VCaP (cell line): ENCODE data around the gene DUSP19.

ENCODE experiments used
- H3K27ac ChIP-seq: fragments of 450-650 bp; 2 replicates; pipeline ENCODE4 v1.5.1; 2017
- TF ChIP-seq, protein P1 (sequence below): fragments of 450-650 bp; conservative IDR thresholded peaks from 2 replicates; pipeline ENCODE4 v1.5.1; 2017; ENCODE audit warnings: mild to moderate bottlenecking, moderate library complexity

The DUSP19 gene

DNA sequence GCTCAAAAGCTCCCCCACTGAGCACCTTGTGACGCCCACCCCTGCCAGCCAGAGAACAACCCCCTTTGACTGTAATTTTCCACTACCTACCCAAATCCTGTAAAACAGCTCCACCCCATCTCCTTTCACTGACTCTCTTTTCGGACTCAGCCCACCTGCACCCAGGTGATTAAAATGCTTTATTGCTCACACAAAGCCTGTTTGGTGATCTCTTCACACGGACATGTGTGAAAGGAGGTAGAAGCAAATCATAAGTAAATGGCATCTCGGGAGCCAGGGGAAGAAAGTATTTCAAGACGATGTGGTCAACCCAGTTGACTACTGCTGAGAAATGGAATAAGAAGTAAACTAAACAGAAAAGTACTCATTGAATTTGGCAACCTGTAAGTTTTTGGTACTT lies 29.1 kb upstream of the DUSP19 start:
- TF ChIP-seq, protein P1, sequence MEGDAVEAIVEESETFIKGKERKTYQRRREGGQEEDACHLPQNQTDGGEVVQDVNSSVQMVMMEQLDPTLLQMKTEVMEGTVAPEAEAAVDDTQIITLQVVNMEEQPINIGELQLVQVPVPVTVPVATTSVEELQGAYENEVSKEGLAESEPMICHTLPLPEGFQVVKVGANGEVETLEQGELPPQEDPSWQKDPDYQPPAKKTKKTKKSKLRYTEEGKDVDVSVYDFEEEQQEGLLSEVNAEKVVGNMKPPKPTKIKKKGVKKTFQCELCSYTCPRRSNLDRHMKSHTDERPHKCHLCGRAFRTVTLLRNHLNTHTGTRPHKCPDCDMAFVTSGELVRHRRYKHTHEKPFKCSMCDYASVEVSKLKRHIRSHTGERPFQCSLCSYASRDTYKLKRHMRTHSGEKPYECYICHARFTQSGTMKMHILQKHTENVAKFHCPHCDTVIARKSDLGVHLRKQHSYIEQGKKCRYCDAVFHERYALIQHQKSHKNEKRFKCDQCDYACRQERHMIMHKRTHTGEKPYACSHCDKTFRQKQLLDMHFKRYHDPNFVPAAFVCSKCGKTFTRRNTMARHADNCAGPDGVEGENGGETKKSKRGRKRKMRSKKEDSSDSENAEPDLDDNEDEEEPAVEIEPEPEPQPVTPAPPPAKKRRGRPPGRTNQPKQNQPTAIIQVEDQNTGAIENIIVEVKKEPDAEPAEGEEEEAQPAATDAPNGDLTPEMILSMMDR = no peak
- H3K27ac ChIP-seq = no peak overlapping the region

DNA sequence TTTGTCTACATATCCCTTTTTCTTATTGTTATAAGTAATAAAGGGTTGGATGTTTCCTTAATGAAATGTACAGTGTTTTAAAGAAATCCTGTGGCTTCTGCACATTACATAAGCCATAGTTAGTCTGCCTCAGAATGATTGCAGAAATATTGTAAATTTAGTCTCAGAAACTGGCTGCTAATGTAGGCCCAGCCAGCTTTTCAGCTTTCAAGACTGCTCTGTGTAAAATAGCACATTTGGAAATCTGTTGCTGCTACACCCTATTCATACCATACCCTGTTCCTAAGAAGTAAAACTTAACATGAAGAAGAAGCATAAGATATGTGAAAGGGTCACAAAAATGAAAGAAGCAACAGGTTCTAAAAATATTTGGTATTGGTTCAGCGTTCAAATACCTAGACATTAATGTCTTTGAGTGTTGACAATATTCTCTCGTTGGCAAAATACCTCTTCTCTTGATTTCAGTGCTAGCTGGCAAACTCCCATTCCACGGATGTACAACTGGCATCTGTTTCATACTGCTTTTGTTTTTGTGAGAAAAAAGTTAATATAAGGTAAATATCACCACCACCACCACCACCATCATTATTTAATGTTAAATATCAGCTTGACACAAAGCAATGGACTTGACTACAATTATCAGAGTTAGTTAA lies 21.1 kb upstream of the DUSP19 start:
- H3K27ac ChIP-seq = no peak overlapping the region
- TF ChIP-seq, protein P1 = no peak

DNA sequence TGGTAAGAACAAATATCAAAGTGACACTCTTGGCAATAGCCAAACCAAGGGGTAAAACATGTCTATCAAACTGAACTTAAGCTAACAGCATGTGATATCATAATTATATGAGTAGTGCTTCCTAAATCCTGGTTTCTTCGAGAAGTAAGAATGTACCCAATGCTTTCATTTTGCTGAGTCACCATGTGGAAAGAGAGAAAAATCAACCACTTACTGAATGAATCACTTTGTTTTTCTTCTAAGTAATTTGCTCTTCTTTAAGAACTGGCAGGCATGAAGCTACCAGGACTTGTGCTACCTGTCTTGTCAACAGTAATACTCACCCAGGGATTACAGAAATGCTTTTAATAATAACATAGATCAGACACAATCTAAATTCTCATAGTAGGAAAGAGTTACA lies 19.0 kb upstream of the DUSP19 start:
- H3K27ac ChIP-seq = no peak overlapping the region
- TF ChIP-seq, protein P1 = no peak

DNA sequence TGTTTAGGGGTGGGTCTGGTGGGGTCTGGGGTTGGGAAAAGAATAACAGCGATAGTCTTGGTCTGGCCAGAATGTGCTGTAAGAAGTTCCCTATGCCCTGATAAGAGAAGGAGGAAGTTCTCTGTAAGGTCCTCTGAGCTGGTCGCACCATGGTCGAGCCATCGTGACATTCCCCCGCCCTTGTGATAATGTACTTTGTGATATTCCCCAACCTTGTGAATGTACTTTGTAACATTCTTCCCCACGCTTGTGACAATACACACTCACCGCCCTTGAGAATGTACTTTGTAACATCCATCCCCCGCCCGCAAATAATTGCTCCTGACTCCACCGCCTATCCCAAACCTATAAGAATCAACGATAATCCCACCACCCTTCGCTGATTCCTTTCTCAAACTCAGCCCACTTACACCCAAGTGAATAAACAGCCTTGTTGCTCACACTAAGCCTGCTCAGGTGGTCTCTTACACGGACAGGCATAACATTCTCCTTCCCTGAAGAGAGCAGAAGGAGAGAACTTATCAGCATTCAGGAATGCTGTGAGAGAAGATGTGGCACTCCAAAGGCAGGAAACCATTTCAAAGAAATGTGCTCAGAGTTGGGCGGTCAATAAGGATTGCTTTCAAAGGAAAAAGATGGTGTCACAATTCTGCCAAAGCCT lies 17.8 kb upstream of the DUSP19 start:
- H3K27ac ChIP-seq = no peak overlapping the region
- TF ChIP-seq, protein P1 = no peak

DNA sequence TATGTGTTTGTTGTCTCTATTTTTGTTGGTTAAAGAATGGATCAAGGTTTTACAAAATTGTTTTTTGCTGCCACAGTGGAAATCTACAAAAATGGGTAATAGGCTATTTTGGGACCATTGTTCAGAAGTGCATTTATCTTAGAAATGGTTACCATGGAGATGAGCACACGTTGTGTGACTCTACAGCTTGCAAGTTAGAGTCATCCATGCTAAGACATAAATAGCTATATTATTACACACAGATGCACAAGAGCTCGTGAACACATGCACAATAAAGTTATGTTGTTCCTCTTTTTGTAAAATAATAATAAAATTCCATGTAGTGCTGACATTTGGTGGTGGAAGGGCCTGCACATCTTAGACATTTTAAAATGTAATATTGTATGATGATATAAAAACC lies 15.5 kb upstream of the DUSP19 start:
- TF ChIP-seq, protein P1 = no peak
- no peak overlapping the region for H3K27ac ChIP-seq

DNA sequence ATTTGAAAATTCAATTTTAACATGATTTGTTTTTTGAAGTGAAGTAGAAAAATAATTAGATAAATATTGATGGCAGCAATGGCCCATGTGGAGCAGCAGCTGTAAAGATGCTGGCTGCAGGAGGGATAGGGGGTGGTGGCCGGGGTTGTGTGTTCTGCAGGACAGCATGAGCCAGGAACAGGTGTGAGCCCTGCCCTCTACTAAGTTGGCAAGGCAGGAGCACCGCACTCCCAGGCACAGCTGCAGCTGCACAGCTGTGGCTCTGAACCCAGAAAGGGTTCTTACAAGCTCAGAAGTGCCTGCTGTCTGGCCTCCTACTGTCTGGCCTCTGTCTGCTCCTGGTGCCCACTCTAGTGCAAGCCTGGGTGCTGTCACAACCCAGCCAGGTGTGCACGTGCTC lies 10.0 kb upstream of the DUSP19 start:
- no peak overlapping the region for H3K27ac ChIP-seq
- TF ChIP-seq, protein P1 = no peak

DNA sequence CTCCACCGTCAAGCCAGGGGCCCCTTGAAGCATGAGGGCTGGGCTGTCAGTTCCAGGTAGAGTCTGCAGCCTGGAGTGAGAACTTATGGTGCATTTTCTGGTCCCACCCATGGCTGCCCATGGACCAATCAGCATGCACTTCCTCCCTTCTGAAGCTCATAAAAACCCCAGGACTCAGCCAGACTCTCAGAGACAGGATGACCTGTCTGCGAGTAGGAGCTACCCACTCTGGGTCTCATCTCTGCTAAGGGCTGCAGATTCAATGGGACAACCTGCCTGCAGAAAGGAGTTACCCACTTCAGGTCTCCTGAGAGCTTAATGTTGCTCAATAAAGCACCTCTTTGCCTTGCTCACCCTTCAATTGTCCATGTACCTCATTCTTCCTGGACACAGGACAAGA lies 9.4 kb upstream of the DUSP19 start:
- no peak overlapping the region for H3K27ac ChIP-seq
- TF ChIP-seq, protein P1 = no peak
